ENCODE data around the gene APP. TPM values are rescaled to one million over a fixed set of nuclear protein-coding genes. Genes with fewer than 3 reads are reported as not detected.

The APP gene
- total RNA-seq, 2 donors from 2014 or later = 460 to 557 TPM

- WGBS, 2 experiments (ENCODE audit: insufficient coverage in 1 of 2, insufficient read length in 1 of 2) = 94 to 96% methylated on average over 4 of the region's 4 CpGs
- no peaks in the 10 kb centered on the region for H3K4me1 Mint-ChIP-seq
- TF ChIP-seq, protein P1, sequence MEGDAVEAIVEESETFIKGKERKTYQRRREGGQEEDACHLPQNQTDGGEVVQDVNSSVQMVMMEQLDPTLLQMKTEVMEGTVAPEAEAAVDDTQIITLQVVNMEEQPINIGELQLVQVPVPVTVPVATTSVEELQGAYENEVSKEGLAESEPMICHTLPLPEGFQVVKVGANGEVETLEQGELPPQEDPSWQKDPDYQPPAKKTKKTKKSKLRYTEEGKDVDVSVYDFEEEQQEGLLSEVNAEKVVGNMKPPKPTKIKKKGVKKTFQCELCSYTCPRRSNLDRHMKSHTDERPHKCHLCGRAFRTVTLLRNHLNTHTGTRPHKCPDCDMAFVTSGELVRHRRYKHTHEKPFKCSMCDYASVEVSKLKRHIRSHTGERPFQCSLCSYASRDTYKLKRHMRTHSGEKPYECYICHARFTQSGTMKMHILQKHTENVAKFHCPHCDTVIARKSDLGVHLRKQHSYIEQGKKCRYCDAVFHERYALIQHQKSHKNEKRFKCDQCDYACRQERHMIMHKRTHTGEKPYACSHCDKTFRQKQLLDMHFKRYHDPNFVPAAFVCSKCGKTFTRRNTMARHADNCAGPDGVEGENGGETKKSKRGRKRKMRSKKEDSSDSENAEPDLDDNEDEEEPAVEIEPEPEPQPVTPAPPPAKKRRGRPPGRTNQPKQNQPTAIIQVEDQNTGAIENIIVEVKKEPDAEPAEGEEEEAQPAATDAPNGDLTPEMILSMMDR (conservative IDR thresholded peaks at IDR 0.05) = no peak
- Histone ChIP-seq H3K9ac (ENCODE audit: extremely low read depth, low read length, poor library complexity, severe bottlenecking) (no peak overlapping the region), H3K4me3 (ENCODE audit: low read length) (no peak overlapping the region), H3K4me1 (ENCODE audit: control insufficient read depth, insufficient read depth, low read length) (no peaks in the 10 kb centered on the region), H3K9me3 (ENCODE audit: control insufficient read depth, low read length) (peaks cover 7% of the 10 kb centered on the region), H3K36me3 (ENCODE audit: control insufficient read depth, insufficient read depth, low read length) (peaks cover 90% of the 10 kb centered on the region), H3K27ac (ENCODE audit: low read depth, low read length) (no peak overlapping the region), H3K27me3 (ENCODE audit: control insufficient read depth, insufficient read depth, low read length, poor library complexity, severe bottlenecking) (no peaks in the 10 kb centered on the region)
- H3K9me3 Mint-ChIP-seq = peaks cover 13% of the 10 kb centered on the region
- H3K27ac Mint-ChIP-seq = peak overlapping the region; percentile 16
- H3K36me3 Mint-ChIP-seq (ENCODE audit: low read depth) = peaks cover 88% of the 10 kb centered on the region
- no peak overlapping the region for H3K4me3 Mint-ChIP-seq
- no peaks in the 10 kb centered on the region for H3K27me3 Mint-ChIP-seq (ENCODE audit: insufficient read depth)
- DNase-seq = no peak
Observed at GRCh38 chr21:25885405-25885804, 285.2 kb downstream of the APP start.

GRCh38 chr21:25884311-25884710 is 286.3 kb downstream of the APP start:
- Mint-ChIP-seq H3K27me3 (ENCODE audit: insufficient read depth) (no peaks in the 10 kb centered on the region), H3K4me3 (no peak overlapping the region), H3K36me3 (ENCODE audit: low read depth) (peaks cover 92% of the 10 kb centered on the region), H3K27ac (no peak overlapping the region), H3K9me3 (peaks cover 13% of the 10 kb centered on the region), H3K4me1 (peaks cover 3% of the 10 kb centered on the region)
- Histone ChIP-seq H3K36me3 (ENCODE audit: control insufficient read depth, insufficient read depth, low read length) (peaks cover 84% of the 10 kb centered on the region), H3K27me3 (ENCODE audit: control insufficient read depth, insufficient read depth, low read length, poor library complexity, severe bottlenecking) (no peaks in the 10 kb centered on the region), H3K9me3 (ENCODE audit: control insufficient read depth, low read length) (peaks cover 7% of the 10 kb centered on the region), H3K27ac (ENCODE audit: low read depth, low read length) (no peak overlapping the region), H3K9ac (ENCODE audit: extremely low read depth, low read length, poor library complexity, severe bottlenecking) (no peak overlapping the region), H3K4me3 (ENCODE audit: low read length) (no peak overlapping the region), H3K4me1 (ENCODE audit: control insufficient read depth, insufficient read depth, low read length) (no peaks in the 10 kb centered on the region)
- 88 to 97% methylated on average over 2 of the region's 2 CpGs for WGBS, 2 experiments (ENCODE audit: insufficient coverage in 1 of 2, insufficient read length in 1 of 2)
- TF ChIP-seq, protein P1 (conservative IDR thresholded peaks at IDR 0.05) = no peak
- DNase-seq = no peak

GRCh38 chr21:25881524-25882376 is 288.8 kb downstream of the APP start:
- H3K4me3 Mint-ChIP-seq = no peak overlapping the region
- Histone ChIP-seq H3K36me3 (ENCODE audit: control insufficient read depth, insufficient read depth, low read length) (peaks cover 66% of the 10 kb centered on the region), H3K27me3 (ENCODE audit: control insufficient read depth, insufficient read depth, low read length, poor library complexity, severe bottlenecking) (no peaks in the 10 kb centered on the region), H3K9me3 (ENCODE audit: control insufficient read depth, low read length) (peaks cover 7% of the 10 kb centered on the region), H3K27ac (ENCODE audit: low read depth, low read length) (no peak overlapping the region), H3K4me1 (ENCODE audit: control insufficient read depth, insufficient read depth, low read length) (no peaks in the 10 kb centered on the region), H3K9ac (ENCODE audit: extremely low read depth, low read length, poor library complexity, severe bottlenecking) (no peak overlapping the region), H3K4me3 (ENCODE audit: low read length) (no peak overlapping the region)
- WGBS, 2 experiments (ENCODE audit: insufficient coverage in 1 of 2, insufficient read length in 1 of 2) = 74 to 78% methylated on average over 10 to 17 of the region's 17 CpGs
- peaks cover 3% of the 10 kb centered on the region for H3K4me1 Mint-ChIP-seq
- peaks cover 76% of the 10 kb centered on the region for H3K36me3 Mint-ChIP-seq (ENCODE audit: low read depth)
- TF ChIP-seq, protein P1 (conservative IDR thresholded peaks at IDR 0.05) = peak; percentile 94
- H3K9me3 Mint-ChIP-seq = peaks cover 13% of the 10 kb centered on the region
- no peak overlapping the region for H3K27ac Mint-ChIP-seq
- DNase-seq = peak; percentile 80
- H3K27me3 Mint-ChIP-seq (ENCODE audit: insufficient read depth) = no peaks in the 10 kb centered on the region

Data from endodermal cell (in vitro differentiated cells).